Liver (tissue), 9 donors: Measurements from ENCODE around the gene CEP135. TPM values are rescaled to one million over a fixed set of nuclear protein-coding genes. Genes with fewer than 3 reads are reported as not detected.

Source experiments
- DNase-seq: peaks from one replicate; pipeline ENCODE4 v3.0.0-alpha.2; 2017; ENCODE audit warnings: low spot score
- H3K27ac ChIP-seq, 2 donors: one replicate each; pipeline ENCODE4 v1.7.0; 2013; ENCODE audit warnings: inconsistent platforms in 2 of 2, low read length in 2 of 2, control low read depth in 1 of 2, low read depth in 1 of 2, mild to moderate bottlenecking in 1 of 2
- H3K27me3 ChIP-seq, 4 donors: one replicate each; pipeline versions ENCODE4 v1.6.1 to v1.7.0; 2013; ENCODE audit warnings: low read length in 3 of 4, inconsistent platforms in 1 of 4, mild to moderate bottlenecking in 1 of 4, moderate library complexity in 1 of 4; ENCODE audit not compliant: control insufficient read depth in 4 of 4, insufficient read depth in 4 of 4
- H3K36me3 ChIP-seq, 4 donors: one replicate each; pipeline versions ENCODE4 v1.6.1 to v1.7.0; 2013; ENCODE audit warnings: low read length in 3 of 4, mild to moderate bottlenecking in 3 of 4, low read depth in 1 of 4, moderate library complexity in 1 of 4; ENCODE audit not compliant: control insufficient read depth in 4 of 4, insufficient read depth in 3 of 4
- H3K4me1 ChIP-seq, 4 donors: one replicate each; pipeline versions ENCODE4 v1.6.1 to v1.7.0; 2013; ENCODE audit warnings: low read length in 3 of 4, mild to moderate bottlenecking in 3 of 4, moderate library complexity in 1 of 4; ENCODE audit not compliant: control insufficient read depth in 4 of 4, insufficient read depth in 4 of 4
- H3K4me3 ChIP-seq, 3 donors: one replicate each; pipeline versions ENCODE4 v1.6.1 to v1.7.0; 2013; ENCODE audit warnings: low read length in 3 of 3, control low read depth in 1 of 3, low read depth in 1 of 3, mild to moderate bottlenecking in 1 of 3
- H3K9ac ChIP-seq, 2 donors: one replicate each; pipeline ENCODE4 v1.7.0; 2013; ENCODE audit warnings: low read length in 2 of 2, mild to moderate bottlenecking in 2 of 2, moderate library complexity in 2 of 2, control low read depth in 1 of 2, low read depth in 1 of 2
- H3K9me3 ChIP-seq, 4 donors: one replicate each; pipeline versions ENCODE4 v1.6.1 to v1.7.0; 2013; ENCODE audit warnings: low read length in 3 of 4; ENCODE audit not compliant: control insufficient read depth in 4 of 4
- EGR1 ChIP-seq, 2 donors: IDR thresholded peaks; 2 replicates each; pipeline ENCODE4 v1.6.1; 2016 to 2018; ENCODE audit warnings: antibody characterized with exemption in 2 of 2, low read depth in 2 of 2
- FOXA1 ChIP-seq: IDR thresholded peaks from 2 replicates; pipeline ENCODE4 v1.6.1; 2016; ENCODE audit warnings: antibody characterized with exemption
- FOXA2 ChIP-seq: IDR thresholded peaks from 2 replicates; pipeline ENCODE4 v1.6.1; 2016; ENCODE audit warnings: antibody characterized with exemption
- HNF4A ChIP-seq, 2 donors: conservative IDR thresholded peaks; 2 replicates each; pipeline ENCODE4 v1.6.1; 2016; ENCODE audit warnings: antibody characterized with exemption in 2 of 2, mild to moderate bottlenecking in 2 of 2
- HNF4G ChIP-seq: IDR thresholded peaks from 2 replicates; pipeline ENCODE4 v1.6.1; 2016; ENCODE audit warnings: antibody characterized with exemption
- JUND ChIP-seq, 2 donors: IDR thresholded peaks; 2 replicates each; pipeline ENCODE4 v1.6.1; 2016; ENCODE audit warnings: antibody characterized with exemption in 2 of 2
- NR2F2 ChIP-seq: IDR thresholded peaks from 2 replicates; pipeline ENCODE4 v1.6.1; 2016; ENCODE audit warnings: antibody characterized with exemption
- RAD21 ChIP-seq, 2 donors: IDR thresholded peaks; 2 replicates each; pipeline ENCODE4 v1.6.1; 2016; ENCODE audit warnings: antibody characterized with exemption in 2 of 2, mild to moderate bottlenecking in 2 of 2
- RXRA ChIP-seq, 2 donors: IDR thresholded peaks; 2 replicates each; pipeline ENCODE4 v1.6.1; 2017 to 2018; ENCODE audit warnings: antibody characterized with exemption in 2 of 2, mild to moderate bottlenecking in 1 of 2
- SP1 ChIP-seq: IDR thresholded peaks from 2 replicates; pipeline ENCODE4 v1.6.1; 2018; ENCODE audit warnings: antibody characterized with exemption, mild to moderate bottlenecking
- YY1 ChIP-seq: IDR thresholded peaks from 2 replicates; pipeline ENCODE4 v1.6.1; 2016; ENCODE audit warnings: antibody characterized with exemption, mild to moderate bottlenecking
- ZBTB33 ChIP-seq: IDR thresholded peaks from 2 replicates; pipeline ENCODE4 v1.6.1; 2016; ENCODE audit warnings: antibody characterized with exemption
- WGBS: extraction: QIAGEN DNeasy Blood & Tissue Kit; methylation state at CpG from one replicate; pipeline ENCODE4 v1.1.7; 2013; 5-methylcytosine and 5-hydroxymethylcytosine counted together
- polyA plus RNA-seq, 2 donors: library from polyadenylated mRNA; stranded (reverse) in 1 of 2; unstranded in 1 of 2; fragments of 200-250 nt in 1 of 2; fragments of >200 nt in 1 of 2; fragmentation: Nextera tagmentation in 1 of 2; extraction: Ambion mirVana in 1 of 2; gene quantifications; one replicate each; pipeline versions ENCODE4 v1.2.1 to v1.2.3, GENCODE V29; 2013 to 2015
- total RNA-seq, 2 donors: library from RNA; depleted of rRNA; stranded (reverse); fragments of >200 nt; gene quantifications; one replicate each; pipeline ENCODE4 v1.2.3, GENCODE V29; 2014
- TF ChIP-seq, protein P1 (sequence below): fragments of 150-350 bp; IDR thresholded peaks from 2 replicates; pipeline ENCODE4 v1.5.1; 2017; ENCODE audit warnings: improper control_type of control experiment, low read depth, low read length; ENCODE audit not compliant: missing input control
- TF ChIP-seq, protein P2 (sequence below): IDR thresholded peaks from 2 replicates; pipeline ENCODE4 v1.6.1; 2016; ENCODE audit warnings: antibody characterized with exemption
- TF ChIP-seq, protein P3 (sequence below): IDR thresholded peaks from 2 replicates; pipeline ENCODE4 v1.6.1; 2016; ENCODE audit warnings: antibody characterized with exemption, mild to moderate bottlenecking
- donor health status: healthy.
- donor health status: healthy.
- donor health status: healthy.
- donor health status: healthy.
- donor health status: healthy.

CEP135 gene
- total and polyA plus RNA-seq, 4 donors = 0.47 to 9.8 (median 1.9) TPM

DNA sequence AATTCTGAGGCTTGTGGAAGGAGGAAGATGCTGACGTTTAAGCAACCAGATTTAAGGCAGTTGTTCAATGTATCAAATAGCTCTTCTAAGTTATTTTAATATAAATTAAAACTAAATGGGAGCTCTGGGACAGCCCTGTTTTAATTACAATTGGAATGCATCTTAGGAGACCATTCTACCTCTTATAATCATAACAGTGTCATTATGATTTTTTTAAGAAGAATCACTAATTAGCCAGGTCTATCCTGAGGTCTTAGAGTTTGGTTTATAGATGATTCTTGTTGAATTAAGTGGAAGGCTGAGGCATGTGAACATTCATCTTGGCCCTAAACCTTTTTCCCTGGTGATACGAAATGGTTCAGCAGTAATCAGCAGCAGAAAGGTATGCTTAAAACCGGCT lies 113.4 kb downstream of the CEP135 start (continued):
- TF ChIP-seq HNF4A (conservative IDR thresholded peaks at IDR 0.05) = no peak
- TF ChIP-seq, protein P1, sequence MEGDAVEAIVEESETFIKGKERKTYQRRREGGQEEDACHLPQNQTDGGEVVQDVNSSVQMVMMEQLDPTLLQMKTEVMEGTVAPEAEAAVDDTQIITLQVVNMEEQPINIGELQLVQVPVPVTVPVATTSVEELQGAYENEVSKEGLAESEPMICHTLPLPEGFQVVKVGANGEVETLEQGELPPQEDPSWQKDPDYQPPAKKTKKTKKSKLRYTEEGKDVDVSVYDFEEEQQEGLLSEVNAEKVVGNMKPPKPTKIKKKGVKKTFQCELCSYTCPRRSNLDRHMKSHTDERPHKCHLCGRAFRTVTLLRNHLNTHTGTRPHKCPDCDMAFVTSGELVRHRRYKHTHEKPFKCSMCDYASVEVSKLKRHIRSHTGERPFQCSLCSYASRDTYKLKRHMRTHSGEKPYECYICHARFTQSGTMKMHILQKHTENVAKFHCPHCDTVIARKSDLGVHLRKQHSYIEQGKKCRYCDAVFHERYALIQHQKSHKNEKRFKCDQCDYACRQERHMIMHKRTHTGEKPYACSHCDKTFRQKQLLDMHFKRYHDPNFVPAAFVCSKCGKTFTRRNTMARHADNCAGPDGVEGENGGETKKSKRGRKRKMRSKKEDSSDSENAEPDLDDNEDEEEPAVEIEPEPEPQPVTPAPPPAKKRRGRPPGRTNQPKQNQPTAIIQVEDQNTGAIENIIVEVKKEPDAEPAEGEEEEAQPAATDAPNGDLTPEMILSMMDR = no peak

DNA sequence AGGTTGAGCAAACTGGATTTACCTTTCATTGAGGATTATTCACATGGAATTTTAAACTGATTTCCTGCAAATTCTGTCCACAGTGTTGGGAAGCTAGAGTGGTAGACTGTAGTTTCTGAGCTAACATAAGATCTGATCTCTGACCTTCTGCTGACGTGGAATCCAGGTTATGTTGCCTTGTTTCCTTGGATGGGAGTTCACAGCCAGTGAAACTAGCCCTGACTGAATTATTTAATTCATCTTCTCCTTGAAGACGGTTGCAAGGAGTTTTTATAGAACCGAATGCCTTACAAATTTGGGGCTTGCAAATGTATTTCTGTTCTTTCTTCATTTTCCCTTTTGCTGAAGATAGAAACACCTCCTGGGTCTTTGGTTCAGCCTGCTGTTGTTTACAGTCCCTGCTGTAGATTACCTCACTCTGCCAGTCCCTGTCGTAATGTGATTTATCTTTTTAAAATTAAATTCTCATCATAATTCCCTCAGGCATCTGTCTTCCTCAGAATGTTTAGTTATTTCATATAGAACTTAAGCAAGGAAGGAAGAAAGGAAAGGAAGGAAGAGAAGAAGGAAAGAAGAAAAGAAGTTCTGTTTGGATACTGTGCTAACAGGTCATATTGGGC lies 113.9 kb downstream of the CEP135 start:
- Histone ChIP-seq H3K9me3 (no peaks in the 10 kb centered on the region), H3K4me3 (no peak overlapping the region), H3K27ac (no peak overlapping the region), H3K27me3 (no peaks in the 10 kb centered on the region), H3K36me3 (no peaks in the 10 kb centered on the region), H3K4me1 (no peaks in the 10 kb centered on the region), H3K9ac (no peak overlapping the region)
- DNase-seq = no peak
- TF ChIP-seq, protein P2, sequence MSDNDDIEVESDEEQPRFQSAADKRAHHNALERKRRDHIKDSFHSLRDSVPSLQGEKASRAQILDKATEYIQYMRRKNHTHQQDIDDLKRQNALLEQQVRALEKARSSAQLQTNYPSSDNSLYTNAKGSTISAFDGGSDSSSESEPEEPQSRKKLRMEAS = no peak
- WGBS = 39% methylated on average over 4 of the region's 4 CpGs

GRCh38 chr4:56066493-56066892 lies 117.7 kb downstream of the CEP135 start:
- Histone ChIP-seq H3K27me3 (peaks cover 0 to 3% (median 0%) of the 10 kb centered on the region in 4 donors), H3K4me3 (no peak overlapping the region), H3K9ac (no peak overlapping the region), H3K4me1 (no peaks in the 10 kb centered on the region), H3K36me3 (no peaks in the 10 kb centered on the region), H3K9me3 (no peaks in the 10 kb centered on the region), H3K27ac (no peak overlapping the region)
- no peak for TF ChIP-seq SP1
- no peak for TF ChIP-seq HNF4G
- TF ChIP-seq EGR1 (IDR thresholded peaks at IDR 0.05; ENCODE audit: low read depth in 2 of 2) = no peak
- TF ChIP-seq RXRA (IDR thresholded peaks at IDR 0.05) = no peak
- no peak for TF ChIP-seq RAD21 (IDR thresholded peaks at IDR 0.05)
- TF ChIP-seq NR2F2 = no peak
- TF ChIP-seq, protein P1 = no peak
- TF ChIP-seq, protein P2 = no peak
- TF ChIP-seq, protein P3, sequence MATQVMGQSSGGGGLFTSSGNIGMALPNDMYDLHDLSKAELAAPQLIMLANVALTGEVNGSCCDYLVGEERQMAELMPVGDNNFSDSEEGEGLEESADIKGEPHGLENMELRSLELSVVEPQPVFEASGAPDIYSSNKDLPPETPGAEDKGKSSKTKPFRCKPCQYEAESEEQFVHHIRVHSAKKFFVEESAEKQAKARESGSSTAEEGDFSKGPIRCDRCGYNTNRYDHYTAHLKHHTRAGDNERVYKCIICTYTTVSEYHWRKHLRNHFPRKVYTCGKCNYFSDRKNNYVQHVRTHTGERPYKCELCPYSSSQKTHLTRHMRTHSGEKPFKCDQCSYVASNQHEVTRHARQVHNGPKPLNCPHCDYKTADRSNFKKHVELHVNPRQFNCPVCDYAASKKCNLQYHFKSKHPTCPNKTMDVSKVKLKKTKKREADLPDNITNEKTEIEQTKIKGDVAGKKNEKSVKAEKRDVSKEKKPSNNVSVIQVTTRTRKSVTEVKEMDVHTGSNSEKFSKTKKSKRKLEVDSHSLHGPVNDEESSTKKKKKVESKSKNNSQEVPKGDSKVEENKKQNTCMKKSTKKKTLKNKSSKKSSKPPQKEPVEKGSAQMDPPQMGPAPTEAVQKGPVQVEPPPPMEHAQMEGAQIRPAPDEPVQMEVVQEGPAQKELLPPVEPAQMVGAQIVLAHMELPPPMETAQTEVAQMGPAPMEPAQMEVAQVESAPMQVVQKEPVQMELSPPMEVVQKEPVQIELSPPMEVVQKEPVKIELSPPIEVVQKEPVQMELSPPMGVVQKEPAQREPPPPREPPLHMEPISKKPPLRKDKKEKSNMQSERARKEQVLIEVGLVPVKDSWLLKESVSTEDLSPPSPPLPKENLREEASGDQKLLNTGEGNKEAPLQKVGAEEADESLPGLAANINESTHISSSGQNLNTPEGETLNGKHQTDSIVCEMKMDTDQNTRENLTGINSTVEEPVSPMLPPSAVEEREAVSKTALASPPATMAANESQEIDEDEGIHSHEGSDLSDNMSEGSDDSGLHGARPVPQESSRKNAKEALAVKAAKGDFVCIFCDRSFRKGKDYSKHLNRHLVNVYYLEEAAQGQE = no peak
- TF ChIP-seq JUND (IDR thresholded peaks at IDR 0.05) = no peak
- TF ChIP-seq FOXA2 = no peak
- TF ChIP-seq FOXA1 = no peak
- no peak for TF ChIP-seq ZBTB33
- TF ChIP-seq YY1 = no peak
- DNase-seq = no peak
- 90% methylated on average over 2 of the region's 2 CpGs for WGBS
